Hepatic stellate cell (primary cell): ENCODE results near the gene ZNF526.

Experiments used
- DNase-seq: peaks from one replicate; pipeline ENCODE4 v3.0.0; 2011; ENCODE audit warnings: low spot score

The ZNF526 gene, protein sequence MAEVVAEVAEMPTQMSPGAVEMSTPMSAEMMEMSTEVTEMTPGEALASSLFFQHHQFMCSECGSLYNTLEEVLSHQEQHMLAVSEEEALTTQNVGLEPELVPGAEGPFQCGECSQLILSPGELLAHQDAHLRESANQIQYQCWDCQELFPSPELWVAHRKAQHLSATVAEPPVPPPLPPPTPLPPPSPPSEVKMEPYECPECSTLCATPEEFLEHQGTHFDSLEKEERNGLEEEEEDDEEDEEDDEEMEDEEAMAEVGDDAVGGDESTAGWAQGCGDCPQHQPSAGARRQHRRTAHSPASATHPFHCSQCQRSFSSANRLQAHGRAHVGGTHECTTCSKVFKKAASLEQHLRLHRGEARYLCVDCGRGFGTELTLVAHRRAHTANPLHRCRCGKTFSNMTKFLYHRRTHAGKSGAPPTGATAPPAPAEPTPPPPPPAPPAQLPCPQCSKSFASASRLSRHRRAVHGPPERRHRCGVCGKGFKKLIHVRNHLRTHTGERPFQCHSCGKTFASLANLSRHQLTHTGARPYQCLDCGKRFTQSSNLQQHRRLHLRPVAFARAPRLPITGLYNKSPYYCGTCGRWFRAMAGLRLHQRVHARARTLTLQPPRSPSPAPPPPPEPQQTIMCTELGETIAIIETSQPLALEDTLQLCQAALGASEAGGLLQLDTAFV

GRCh38 chr19:42219812-42220750, at the start of gene ZNF526:
TSS of gene ZNF526 (plus strand) at chr19:42220312. CDS start at chr19:42224404, 4,092 bp downstream.
- DNase-seq = peak; percentile 100

- DNase-seq = no peak
Measured at GRCh38 chr19:42170715-42171114, 49.4 kb upstream of the ZNF526 start.

DNA sequence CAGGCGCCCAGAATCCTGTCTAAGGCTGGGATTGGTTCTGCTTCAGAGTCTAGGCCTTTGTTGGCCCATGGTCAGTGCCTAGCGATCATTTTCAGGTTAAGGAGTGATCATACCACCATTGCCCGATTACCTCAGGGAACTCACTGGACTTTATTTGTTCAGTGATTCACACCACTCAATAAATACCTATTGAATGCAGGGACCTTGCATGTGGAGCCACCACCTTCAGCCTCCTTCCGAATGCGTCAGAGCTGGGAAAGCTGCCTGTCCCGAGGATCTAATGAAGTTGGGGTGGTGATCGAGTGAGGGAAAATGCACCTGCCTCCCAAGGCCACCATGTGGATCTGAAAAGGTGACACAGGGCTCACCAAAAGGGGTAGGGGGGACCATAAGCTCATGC, 47.9 kb upstream of the ZNF526 start:
- DNase-seq = no peak

- no peak for DNase-seq
Measured at GRCh38 chr19:42173695-42174094, 46.4 kb upstream of the ZNF526 start.

DNA sequence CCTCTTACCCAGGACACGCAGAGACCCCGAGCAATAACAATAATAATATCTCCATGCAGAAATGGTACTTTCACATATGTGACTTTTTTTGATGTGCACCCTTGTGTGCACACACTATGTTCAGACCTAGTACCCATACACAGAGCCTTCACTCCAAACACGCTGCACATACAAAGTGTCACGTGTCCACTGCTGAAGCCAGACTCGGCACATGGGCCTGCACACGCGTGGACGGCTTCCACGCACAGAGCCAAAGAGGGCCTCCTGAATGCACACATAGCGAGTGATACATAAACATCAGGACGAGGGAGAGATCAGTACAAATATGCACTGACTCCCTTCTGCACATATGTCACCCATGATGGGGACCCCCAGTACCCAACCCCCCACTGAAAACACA, 45.9 kb upstream of the ZNF526 start:
- no peak for DNase-seq

- DNase-seq = no peak
Measured at GRCh38 chr19:42174958-42175734, 45.0 kb upstream of the ZNF526 start.

- peak; percentile 48 for DNase-seq
Measured at GRCh38 chr19:42175952-42176648, 44.0 kb upstream of the ZNF526 start.

GRCh38 chr19:42176649-42176989, 43.5 kb upstream of the ZNF526 start:
- peak; percentile 60 for DNase-seq

- DNase-seq = peak; percentile 81
Measured at GRCh38 chr19:42176990-42177685, 43.0 kb upstream of the ZNF526 start.

DNA sequence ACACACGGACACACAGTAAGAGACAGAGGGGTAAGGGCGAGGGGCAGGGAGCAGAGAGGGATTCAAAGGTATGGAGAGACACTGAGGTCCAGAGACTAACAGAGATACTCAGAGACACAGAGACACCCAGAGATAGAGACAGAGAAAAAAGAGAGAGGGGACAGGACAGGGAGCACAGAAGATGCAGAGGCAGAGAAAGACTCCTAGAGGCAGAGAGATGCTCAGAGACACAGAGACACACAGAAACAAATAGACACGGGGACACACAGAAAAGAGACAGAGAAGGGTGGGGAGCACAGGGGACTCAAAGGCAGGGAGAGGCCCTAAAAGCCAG, 42.5 kb upstream of the ZNF526 start:
- no peak for DNase-seq

DNA sequence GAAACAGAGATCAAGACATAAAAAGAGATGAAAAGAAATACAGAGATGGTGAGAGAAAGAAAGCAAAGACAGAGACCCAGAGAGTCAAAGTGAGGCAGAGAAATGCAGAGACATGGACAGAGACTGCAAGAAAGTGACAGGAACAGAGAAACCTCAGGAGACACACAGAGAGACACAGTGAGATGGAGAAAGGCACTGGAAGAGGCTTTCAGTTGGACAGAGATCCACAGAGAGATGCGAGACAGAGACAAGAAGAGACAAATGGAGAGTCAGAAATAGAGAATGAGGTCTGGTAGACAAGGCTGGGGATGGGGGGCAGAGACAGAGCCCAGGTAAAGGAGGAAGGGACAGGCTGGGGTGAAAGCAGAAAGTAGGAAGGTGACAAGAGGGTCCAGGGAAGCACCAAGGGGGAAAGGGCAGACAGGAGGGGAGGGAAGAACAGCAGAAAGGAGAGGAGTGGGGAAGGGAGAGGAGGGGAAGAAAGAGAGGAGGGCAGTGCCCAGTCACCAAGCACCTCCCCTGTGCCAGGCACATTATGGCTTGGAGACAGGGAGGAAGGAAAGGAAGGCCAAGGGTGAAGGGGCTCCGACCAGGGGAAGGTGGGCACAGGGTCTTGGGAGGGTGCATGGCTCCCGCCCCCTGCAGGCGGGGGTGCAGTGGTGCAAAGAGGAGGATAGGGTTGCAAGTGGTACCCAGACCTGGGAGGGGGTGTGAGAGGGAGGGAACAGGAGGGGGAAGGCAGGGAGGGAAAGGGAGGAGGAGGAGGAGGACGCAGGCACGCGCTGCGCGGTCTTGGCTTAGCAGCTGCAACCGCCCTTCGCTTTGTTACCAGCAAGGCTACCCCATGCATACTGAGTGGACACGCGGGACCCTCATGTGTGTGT, 41.1 kb upstream of the ZNF526 start:
- no peak for DNase-seq

GRCh38 chr19:42184401-42184861, 35.7 kb upstream of the ZNF526 start:
- DNase-seq = peak; percentile 83

DNA sequence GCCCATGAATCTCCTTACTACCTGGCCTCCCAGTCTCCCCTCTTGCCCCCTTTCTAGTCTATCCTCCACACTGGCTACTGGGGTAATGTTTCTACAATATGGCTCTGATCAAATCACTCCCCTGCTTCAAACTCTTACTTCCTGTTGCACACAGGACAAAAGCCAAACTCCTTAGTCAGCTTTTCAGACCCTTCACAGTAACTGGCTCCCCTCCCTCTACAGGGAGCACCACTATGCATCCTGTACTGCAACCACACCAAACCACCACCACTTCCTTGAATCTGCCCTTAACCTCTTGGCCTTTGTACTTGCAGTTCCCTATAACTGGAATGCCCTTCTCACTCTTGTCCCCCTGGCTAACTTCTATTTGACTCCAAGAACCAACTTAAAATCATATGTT, 34.8 kb upstream of the ZNF526 start:
- DNase-seq = no peak

GRCh38 chr19:42188665-42189064, 31.4 kb upstream of the ZNF526 start:
- DNase-seq = no peak

- no peak for DNase-seq
Measured at GRCh38 chr19:42189133-42189532, 31.0 kb upstream of the ZNF526 start.

- DNase-seq = no peak
Measured at GRCh38 chr19:42191330-42191729, 28.8 kb upstream of the ZNF526 start.

DNA sequence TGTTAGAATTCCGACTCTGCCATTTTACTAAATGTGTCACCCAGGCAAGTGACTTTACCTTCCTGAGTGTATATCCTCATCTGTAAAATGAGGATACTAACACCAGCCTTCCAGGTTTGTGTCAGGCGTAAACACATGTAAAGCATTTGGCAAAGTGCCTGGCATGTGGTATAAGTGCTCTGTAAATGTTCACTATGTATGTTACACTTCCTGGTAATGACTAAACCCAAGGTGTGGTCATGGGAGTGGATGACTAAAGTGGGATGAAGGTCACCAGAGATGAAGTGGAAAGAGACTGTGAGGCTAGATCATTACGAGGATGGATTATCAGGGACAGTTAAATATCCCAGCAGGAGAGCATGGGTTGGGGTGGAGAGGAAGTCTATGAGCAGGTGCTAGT, 28.3 kb upstream of the ZNF526 start:
- peak; percentile 59 for DNase-seq

DNA sequence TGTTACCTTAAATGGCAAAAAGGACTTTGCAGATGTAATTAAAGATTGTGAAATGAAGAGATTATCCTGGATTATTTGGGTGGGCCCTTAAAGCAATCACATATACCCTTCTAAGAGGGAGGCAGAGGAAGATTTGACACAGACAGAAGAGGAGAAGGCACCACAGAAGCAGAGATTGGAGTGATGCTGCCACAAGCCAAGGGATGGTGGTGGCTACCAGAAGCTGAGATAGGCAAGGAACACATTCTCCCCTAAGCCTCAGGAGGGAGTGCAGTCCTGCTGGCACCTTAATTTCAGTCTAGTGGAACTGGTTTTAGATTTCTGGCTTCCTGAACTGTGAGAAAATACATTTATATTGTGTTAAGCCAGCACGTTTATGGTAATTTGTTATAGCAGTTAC, 26.8 kb upstream of the ZNF526 start:
- DNase-seq = no peak

DNA sequence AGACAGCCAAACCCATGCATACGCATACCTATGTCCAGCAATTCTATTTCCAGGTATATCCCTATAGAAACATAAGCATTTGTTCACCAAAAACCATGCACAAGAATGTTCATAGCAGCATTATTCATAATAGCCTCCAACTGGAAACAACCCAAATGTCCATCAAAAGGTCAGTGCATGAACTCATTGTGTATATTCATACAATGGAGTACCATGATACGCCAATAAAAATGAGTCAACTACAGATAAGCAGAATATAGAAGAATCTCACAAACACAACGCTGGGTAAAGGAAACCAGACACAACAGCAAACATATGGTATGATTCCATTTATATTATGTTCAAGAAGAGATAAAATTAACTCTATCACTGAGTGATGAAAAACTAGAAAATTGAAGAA, 26.4 kb upstream of the ZNF526 start:
- no peak for DNase-seq
